Medulla oblongata (tissue), 1 donor: ENCODE results near the gene ADIPOQ.
"Not testable (repeated sequence)": the region's sequence is repeated elsewhere in the genome, so short reads cannot be mapped to it uniquely, and the experiment has no call there.

Experiments used
- DNase-seq: peaks from one replicate; pipeline ENCODE4 v3.0.0-alpha.2; 2015; ENCODE audit errors: extremely low spot score

ADIPOQ gene

DNA sequence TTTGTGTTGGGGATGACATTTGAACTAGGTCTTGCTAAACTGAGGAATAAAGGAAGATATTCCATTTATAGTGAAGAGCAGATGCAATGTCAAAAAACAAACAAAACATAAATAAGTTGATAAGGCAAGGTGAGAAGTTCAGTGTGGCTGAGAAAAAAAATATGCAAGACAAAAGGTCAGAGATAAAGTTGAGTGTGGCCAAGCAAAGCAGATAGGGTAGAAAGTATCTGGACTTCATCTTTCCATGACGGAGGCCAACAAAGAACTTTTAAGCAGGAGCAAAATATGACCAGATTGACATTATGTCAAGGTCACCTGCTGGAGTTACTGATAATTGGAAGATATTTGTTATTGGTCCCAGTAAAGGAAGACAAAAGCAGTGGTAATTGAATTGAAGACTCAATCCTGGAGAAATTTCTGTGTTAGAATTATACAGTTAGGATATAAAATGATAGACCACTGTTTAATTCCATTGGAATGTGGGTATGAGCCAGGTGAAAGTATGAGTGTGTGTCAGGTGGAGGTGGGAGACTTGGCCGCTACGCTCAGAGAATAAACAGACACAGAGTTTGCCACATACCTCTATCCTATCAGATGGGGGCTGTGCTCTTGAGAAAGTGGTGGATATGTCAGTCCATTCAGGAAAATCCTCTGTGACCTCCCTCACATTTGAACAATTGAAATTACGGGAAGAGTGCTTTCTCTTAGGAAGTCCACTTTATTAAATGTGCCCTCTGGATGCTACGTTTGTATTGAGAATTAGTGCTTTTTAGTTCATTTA lies 28.1 kb downstream of the ADIPOQ start:
- no peak for DNase-seq

DNA sequence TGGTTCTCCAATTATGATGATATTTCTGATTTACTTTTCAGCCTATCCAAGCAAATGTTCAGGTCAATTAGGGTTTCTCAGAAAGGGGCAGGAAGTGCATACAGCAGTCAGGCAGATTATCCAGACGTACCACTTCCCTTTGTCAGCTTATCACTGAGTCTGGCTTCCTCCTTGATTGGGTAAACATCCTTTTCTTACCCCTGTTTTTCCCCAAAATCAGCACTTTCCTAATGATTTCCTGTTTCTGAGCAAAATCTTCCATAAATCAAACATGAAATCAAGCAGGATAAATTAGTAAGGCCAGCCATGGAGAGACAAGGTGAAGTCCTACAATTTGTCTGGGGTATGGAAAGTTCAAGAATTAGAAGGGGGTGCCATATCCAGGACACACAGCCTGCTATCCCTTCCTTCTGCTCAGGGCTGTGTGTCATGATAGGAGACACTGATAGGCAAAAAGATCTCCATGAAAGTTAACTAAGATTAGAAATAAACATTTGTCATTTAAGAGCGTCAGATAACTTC lies 29.0 kb downstream of the ADIPOQ start:
- DNase-seq: peak; percentile 27

DNA sequence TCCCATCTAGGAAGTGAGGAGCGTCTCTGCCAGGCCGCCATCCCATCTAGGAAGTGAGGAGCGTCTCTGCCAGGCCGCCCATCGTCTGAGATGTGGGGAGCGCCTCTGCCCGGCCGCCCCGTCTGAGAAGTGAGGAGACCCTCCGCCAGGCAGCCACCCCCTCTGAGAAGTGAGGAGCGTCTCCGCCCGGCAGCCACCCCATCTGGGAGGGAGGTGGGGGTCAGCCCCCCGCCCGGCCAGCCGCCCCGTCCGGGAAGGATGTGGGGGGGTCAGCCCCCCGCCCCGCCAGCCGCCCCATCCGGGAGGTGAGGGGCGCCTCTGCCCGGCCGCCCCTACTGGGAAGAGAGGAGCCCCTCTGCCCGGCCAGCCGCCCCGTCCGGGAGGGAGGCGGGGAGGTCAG lies 31.3 kb downstream of the ADIPOQ start:
- not testable (repeated sequence) for DNase-seq

DNA sequence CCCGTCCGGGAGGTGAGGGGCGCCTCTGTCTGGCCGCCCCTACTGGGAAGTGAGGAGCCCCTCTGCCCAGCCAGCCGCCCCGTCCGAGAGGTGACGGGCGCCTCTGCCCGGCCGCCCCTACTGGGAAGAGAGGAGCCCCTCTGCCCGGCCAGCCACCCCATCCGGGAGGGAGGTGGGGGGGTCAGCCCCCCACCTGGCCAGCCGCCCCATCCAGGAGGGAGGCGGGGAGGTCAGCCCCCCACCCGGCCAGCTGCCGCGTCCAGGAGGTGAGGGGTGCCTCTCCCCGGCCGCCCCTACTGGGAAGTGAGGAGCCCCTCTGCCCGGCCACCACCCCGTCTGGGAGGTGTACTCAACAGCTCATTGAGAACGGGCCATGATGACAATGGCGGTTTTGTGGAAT lies 31.7 kb downstream of the ADIPOQ start:
- not testable (repeated sequence) for DNase-seq

DNA sequence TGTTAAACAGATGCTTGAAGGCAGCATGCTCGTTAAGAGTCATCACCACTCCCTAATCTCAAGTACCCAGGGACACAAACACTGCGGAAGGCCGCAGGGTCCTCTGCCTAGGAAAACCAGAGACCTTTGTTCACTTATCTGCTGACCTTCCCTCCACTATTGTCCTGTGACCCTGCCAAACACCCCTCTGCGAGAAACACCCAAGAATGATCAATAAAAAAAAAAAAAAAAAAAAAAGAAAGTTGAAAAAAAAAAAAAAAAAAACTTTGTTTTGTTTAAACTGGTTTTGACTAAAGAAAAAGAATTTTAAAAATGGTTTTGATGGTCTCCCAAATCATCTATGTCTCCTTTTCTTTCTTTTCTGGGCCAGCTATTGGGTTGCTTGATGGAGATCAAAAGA lies 32.3 kb downstream of the ADIPOQ start:
- DNase-seq: not testable (repeated sequence)

DNA sequence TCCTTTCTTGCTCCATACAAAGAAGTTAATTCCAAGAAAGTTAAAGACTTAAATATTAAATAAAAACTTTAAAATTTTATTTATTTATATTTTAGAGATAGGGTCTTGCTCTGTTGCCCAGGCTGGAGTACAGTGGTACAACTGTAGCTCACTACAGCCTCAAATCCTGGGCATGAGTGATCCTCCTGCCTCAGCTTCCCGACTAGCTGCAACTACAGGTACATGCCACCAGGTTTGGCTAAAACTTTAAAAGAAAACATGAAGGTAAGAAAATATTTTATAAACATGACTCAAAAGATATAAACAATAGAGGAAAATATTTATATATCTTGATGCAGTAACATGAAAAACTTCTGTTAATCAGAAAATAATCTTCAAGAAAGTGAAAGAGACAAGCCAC lies 33.2 kb downstream of the ADIPOQ start:
- no peak for DNase-seq

DNA sequence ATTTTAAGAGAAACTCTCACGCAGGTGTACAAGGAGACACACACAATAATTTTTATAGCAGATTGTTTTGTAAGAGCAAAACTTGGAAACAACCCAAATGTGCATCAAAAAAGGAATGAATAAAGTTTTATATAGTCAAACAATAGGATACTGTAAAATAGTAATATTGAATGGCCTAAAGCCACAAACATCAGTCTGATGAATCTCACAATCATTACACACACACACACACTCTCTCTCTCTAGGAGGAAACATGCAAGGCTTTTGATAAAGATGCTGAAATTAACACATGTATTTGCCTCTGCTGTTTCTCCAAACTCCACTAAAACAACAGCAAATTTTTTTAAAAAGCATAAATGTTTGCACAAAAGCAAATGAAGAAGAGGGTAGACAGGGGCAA lies 37.3 kb downstream of the ADIPOQ start:
- no peak for DNase-seq

DNA sequence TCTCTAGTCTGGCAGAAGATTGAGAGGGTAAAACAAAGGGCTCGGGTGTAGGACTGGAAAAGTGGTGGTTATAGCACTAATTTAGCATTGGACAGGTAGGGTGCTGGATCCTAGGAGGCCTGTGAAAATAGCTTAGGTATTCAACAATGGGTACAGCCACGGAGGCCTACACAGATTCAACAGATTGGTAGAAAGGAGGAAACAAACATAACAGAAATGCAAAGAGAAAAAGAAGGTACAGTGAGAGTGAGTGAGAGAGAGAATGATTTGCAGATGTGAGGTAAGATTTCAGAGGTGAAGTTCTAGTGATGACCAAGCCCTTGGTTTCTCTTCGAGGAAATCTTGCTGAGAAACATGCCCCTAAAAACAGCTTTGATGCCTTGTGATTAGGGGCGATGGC lies 37.9 kb downstream of the ADIPOQ start:
- DNase-seq: no peak

DNA sequence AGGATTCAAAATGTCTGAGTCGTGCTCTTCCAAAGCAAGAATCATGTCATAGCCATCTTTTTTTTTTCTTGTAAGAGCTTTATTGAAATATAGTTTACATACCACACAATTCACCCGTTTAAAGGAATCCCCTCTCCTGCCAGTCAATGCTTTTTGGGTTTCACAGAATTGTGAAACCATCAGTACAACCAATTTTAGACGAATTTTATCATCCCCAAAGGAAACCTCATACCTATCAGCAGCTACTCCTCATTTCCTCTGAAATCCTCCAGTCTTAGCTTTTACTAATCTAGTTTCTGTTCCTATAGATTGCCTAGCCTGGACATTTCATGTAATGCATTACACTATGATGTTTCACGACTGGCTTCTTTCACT lies 39.6 kb downstream of the ADIPOQ start:
- DNase-seq: no peak

DNA sequence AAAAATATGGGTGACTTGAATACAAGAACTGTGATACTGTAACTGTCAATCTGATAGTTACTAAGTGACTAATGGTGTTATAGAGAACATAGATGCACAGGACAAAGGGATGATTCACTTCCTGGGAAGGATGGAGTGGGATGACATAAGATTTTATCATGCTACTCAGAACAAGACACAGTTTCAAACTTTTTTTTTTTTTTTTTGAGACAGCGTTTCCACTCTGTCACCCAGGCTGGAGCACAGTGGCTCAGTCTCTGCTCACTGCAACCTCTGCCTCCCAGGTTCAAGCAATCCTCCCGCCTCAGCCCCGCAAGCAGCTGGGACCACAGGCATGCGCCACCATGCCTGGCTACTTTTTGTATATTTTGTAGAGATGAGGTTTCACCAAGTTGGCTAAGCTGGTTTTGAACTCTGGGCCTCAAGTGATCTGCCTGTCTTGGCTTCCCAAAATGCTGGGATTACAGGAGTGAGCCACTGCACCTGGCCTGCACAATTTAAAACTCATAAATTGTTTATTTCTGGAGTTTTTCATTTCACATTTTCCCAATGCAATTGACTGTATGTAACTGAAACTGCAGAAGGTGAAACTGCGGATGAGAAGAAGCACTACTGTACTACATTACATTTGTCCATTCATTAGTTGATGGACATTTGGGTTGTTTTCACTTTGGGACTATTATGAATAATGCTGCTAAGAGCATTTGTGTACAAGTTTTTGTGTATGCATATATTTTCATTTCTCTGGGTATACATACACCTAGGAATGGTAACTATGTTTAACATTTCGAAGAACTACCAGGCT lies 40.6 kb downstream of the ADIPOQ start:
- DNase-seq: no peak

DNA sequence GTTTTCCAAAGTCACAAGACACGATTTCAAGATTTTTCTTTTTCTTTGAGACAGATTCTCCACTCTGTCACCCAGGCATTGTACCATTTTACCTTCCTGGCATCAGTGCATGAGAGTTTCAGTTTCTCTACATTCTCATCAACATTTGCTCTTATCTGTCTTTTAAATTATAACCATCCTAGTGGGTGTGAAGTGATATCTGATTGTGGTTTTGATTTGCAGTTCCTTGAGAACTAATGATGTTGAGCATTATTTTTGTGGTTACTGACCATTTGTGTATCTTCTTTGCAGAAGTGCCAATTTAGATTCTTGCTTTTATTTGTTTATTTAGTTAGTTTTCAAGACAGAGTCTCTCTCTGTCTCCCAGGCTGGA lies 41.2 kb downstream of the ADIPOQ start:
- no peak for DNase-seq

DNA sequence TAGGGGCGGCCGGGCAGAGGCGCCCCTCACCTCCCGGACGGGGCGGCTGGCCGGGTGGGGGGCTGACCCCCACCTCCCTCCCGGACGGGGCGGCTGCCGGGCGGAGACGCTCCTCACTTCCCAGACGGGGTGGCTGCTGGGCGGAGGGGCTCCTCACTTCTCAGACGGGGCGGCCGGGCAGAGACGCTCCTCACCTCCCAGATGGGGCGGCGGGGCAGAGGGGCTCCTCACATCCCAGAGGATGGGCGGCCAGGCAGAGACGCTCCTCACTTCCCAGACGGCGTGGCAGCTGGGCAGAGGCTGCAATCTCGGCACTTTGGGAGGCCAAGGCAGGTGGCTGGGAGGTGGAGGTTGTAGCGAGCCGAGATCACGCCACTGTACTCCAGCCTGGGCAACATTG lies 42.4 kb downstream of the ADIPOQ start:
- not testable (repeated sequence) for DNase-seq

DNA sequence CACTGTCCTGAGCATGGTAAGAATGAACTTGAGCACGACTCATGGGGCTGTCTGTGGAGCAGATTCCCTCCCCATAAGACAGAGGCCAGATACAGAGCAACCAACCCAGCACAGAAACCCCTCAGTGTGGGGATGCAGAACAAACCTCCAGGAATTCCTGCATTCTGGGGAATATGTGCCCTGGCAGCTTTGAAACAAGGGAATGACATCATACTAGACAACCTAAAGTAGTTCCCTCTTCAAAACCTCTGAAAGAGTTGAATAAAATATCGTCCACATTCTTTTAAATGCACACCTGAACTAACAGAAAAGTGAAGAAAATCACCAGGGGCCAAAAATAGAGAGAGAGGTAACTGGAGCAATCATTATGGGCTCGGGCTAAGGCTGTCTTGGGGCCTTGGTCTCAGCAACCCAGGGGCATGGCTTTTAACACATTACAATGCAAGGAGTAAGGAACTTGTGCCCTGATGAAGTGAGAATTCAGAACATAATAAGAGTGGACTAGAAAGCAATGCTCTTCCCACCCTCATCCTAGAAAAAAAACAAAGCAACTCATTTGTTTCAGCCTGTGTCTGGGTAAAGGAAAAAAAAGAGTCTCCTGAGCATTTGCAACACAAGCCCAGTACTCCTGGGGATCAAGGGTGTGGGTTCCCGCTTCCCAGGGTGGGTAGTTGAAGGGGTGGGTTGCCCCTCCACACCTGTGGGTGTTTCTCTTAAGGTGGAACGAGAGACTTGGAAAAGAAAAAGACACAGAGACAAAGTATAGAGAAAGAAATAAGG lies 43.9 kb downstream of the ADIPOQ start:
- no peak for DNase-seq

DNA sequence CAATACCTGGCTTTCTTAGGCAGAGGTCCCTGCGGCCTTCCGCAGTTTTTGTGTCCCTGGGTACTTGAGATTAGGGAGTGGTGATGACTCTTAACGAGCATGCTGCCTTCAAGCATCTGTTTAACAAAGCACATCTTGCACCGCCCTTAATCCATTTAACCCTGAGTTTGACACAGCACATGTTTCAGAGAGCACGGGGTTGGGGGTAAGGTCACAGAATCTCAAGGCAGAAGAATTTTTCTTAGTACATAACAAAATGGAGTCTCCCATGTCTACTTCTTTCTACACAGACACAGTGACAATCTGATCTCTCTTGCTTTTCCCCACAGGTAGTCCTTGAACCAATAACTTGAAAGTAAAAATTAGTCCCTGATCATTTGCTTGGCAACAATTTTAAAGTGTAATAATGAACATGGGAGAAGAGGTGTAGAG lies 45.0 kb downstream of the ADIPOQ start:
- DNase-seq: not testable (repeated sequence)

DNA sequence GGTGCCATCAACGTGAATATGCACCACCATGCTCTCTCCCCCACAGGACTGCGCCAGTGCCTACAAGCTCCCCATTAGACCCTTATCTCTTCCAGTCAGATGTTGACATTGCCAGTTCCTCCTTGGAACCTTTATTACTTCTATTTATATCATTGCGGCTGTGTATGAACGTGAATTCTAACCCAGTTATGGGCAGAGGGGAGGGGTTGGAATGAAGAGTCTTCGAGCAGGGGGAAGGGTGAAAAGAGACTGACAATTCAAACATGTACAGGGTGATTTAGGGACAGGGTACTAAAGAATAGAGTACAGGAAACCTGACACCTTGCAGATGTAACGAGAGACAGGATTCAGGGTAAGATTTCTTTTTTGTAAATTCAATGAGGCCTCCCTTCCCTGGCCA lies 46.1 kb downstream of the ADIPOQ start:
- DNase-seq: no peak

DNA sequence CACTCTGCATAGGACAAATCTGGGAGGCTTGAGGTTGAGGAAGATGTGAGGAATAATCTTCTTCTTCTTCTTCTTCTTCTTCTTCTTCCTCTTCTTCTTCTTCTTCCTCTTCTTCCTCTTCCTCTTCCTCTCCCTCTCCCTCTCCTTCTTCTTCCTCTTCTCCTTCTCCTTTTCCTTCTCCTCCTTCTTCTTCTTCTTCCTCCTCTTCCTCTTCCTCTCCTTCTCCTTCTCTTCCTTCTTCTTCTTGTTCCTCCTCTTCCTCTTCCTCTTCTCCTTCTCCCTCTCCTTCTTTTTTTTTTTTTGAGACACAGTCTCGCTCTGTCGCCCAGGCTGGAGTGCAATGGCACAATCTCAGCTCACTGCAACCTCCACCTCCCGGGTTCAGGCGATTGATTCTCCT lies 47.2 kb downstream of the ADIPOQ start:
- DNase-seq: not testable (repeated sequence)

DNA sequence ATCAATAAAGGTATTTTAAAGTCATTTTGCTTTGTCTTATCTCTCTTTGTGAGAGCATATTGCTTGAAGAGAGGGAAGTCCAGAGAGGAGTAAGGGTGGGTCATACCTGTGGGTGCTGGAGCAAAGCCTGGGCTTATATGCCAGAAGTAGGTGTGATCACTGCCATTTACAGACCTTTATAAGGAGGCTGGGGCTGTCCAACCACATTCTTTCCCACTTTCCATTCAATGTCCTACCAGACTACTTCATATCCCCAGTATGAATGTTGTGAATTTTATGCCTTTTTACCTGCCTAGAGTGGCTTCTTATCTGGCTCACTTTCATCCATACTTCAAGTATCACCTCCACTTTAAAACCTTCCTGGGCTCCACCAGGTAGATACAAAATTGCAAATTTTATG lies 48.4 kb downstream of the ADIPOQ start:
- no peak for DNase-seq

DNA sequence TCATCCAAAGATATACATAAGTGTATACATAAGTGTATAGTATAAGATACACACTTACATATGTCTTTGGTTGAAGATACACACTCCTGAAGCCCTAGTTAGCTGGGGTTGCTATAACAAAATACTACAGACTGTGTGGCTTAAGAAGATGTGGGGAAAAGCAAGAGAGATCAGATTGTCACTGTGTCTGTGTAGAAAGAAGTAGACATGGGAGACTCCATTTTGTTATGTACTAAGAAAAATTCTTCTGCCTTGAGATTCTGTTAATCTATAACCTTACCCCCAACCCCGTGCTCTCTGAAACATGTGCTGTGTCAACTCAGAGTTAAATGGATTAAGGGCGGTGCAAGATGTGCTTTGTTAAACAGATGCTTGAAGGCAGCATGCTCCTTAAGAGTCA lies 50.6 kb downstream of the ADIPOQ start:
- not testable (repeated sequence) for DNase-seq

DNA sequence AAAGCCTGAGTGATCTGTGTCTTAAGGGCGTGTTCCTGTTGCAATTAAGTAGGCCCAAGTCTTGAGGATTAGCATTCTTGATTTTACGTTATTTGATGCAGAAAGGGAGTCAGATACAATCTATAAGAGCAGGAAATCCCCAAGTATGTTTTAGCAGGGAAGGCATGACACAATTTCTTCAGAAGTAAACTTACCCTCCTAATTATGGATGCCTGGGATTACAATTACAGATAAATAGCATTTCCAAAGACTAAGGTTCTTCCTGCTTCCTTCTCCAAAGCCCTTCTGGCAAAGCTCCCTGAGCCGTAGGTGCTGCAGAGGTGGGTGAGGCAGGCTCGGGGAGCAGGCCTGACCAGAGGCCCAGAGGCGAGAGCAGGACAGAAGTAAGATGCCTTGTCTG lies 52.9 kb downstream of the ADIPOQ start:
- DNase-seq: no peak

DNA sequence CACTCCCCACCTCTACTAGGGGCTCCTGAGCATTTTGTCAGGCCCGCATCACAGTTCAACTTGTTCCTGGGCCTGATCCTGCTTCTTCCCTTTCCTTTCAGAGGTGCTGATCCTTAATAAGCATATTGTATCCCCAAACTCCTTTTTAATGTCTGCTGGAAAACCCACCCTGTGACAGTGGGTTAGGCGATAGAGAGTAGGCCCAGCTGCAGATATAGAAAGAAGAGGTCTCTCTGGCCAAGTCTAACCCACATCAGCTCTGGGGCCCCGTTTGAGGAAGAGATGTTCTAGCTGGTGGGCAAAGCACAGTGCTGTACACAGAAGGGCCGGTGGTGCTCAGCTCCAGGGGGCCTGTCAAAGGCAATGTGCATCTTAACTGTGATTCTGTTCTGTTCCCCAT lies 53.5 kb downstream of the ADIPOQ start:
- DNase-seq: no peak

DNA sequence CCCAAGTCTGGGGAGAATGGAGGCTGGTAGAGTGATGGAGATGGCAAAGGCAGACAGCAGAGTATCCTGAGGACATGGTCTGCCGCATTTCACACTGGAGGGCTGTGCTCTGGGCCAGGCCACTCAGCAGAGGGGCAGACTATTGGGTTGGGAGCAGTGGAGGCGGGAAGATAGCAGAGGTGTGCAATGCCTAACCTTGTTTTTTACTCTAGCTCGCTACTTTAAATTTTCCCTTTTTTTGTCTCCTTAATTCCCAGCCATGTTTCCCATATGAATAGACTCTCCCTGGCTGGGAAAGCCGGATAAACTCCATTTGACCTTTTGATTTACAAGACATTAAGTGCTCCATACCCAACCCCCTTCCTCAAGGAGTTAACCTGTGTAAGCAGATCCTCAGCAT lies 54.4 kb downstream of the ADIPOQ start:
- no peak for DNase-seq

DNA sequence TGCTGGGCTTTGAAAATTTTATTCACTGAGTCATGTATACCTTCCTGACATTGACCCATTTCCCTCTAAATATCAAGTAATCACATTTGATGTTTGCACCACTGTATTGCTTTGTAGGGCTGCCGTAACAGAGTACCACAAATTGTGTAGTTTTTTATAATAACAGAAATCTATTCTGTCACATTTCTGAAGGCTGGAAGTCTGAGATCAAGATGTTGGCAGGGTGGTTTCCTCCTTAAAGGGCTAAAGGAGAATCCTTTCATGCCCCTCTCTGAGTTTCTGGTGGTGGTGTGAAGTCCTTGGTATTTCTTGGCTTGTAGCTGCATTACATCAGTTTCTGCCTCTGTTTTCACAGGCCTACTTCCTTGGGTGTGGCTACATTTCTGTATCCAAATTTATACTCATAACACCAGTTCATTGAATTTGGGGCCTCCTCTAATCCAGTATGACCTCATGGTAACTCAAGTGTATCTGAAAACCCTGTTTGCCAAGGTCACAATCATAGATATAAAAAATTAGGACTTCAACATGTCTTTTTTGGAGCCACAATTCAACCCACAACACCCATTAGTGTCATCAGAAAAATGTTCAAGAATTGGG lies 58.7 kb downstream of the ADIPOQ start:
- DNase-seq: no peak
